ENCODE data around the gene MERTK. TPM values are rescaled to one million over a fixed set of nuclear protein-coding genes. Genes with fewer than 3 reads are reported as not detected.
A peak's percentile ranks its signal among the peaks of the same experiment; 100 is the strongest.

The MERTK gene
- total RNA-seq, 4 donors from 2014 or later, result 10.8 to 28.6 (median 11.6) TPM

DNA sequence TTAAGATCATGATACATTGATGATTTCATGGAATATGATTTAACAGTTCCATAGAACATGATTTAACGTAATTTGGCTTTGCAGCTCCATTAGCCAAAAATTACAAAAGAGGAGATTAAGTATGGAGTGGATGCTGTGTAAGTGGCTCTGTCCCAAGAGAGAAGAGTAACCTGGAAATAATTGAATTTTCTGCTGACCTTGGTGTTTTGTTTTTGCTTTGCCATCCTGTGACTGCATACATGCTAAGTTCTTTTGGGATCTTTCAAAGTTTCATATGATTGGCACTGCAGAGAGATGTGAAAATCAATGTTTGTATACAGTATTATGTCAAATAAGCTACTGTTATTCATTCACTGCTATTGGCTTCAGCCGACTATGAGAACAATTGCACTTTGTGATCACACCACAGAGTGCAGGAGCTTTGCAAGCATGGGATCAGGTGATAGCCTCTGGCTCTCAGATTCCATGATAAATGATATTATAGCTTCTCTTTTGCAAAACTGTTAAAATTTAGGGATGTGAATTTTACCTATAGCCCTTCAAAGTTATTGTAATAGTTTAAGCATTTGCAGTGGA, 110.6 kb downstream of the MERTK start:
- no peak overlapping the region for H3K27ac ChIP-seq
- intact Hi-C loops (cut with DNase I; ENCODE audit: low total_unique reads), result no loop called here
- H3K27me3 ChIP-seq, result no peaks in the 10 kb centered on the region
- TF ChIP-seq, protein P1, sequence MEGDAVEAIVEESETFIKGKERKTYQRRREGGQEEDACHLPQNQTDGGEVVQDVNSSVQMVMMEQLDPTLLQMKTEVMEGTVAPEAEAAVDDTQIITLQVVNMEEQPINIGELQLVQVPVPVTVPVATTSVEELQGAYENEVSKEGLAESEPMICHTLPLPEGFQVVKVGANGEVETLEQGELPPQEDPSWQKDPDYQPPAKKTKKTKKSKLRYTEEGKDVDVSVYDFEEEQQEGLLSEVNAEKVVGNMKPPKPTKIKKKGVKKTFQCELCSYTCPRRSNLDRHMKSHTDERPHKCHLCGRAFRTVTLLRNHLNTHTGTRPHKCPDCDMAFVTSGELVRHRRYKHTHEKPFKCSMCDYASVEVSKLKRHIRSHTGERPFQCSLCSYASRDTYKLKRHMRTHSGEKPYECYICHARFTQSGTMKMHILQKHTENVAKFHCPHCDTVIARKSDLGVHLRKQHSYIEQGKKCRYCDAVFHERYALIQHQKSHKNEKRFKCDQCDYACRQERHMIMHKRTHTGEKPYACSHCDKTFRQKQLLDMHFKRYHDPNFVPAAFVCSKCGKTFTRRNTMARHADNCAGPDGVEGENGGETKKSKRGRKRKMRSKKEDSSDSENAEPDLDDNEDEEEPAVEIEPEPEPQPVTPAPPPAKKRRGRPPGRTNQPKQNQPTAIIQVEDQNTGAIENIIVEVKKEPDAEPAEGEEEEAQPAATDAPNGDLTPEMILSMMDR (IDR thresholded peaks at IDR 0.05), result no peak
- TF ChIP-seq POLR2AphosphoS5 (IDR thresholded peaks at IDR 0.05) (no peak), EP300 (IDR thresholded peaks at IDR 0.05; ENCODE audit: low read depth) (no peak), POLR2A (IDR thresholded peaks at IDR 0.05) (no peak)
- H3K36me3 ChIP-seq, result peaks cover 0 to 5% (median 0%) of the 10 kb centered on the region in 4 donors
- DNase-seq, result no peak
- WGBS, 2 donors (ENCODE audit: low coverage in 1 of 2), result 72 to 74% methylated on average over 2 of the region's 2 CpGs
- in situ Hi-C loops (cut with MboI; ENCODE audit: low pct_ligation_motif_present in 1 of 4, low pct_unique_long_range_greater_than_20kb in 1 of 4, low sequenced_read_pairs in 3 of 4), result no loop called here
- no peak overlapping the region for H3K4me3 ChIP-seq
- peaks cover 4 to 13% (median 9%) of the 10 kb centered on the region in 4 donors for H3K4me1 ChIP-seq
- no peaks in the 10 kb centered on the region for H3K9me3 ChIP-seq

DNA sequence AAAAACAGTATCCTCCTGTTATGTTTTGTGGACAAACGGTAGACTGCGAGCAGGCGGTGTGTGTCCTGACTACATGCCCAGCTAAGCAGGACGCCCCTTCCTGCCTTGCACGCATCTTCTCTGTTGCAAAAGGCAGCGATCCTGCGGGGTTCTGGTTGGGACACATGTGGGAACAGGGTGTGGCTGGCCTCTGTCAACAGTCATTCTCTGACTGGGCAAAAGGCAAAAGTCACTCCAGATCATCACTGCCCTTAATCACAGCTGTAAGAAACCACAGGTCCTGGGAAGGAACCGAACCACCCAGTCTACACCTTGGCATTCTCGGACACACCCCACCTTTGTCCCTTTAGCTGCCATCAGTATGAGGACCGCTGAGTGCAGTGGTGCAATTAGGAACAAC, 112.3 kb downstream of the MERTK start:
- no peak overlapping the region for H3K4me3 ChIP-seq
- H3K36me3 ChIP-seq, result peaks cover 0 to 5% (median 0%) of the 10 kb centered on the region in 4 donors
- 56% methylated on average over 10 of the region's 10 CpGs; no CpG with 5 or more reads in 1 of the 2 donors for WGBS, 2 donors (ENCODE audit: low coverage in 1 of 2)
- DNase-seq, result peak; percentile 62
- intact Hi-C loops (cut with DNase I; ENCODE audit: low total_unique reads) (no loop called here), in situ Hi-C loops (cut with MboI; ENCODE audit: low pct_ligation_motif_present in 1 of 4, low pct_unique_long_range_greater_than_20kb in 1 of 4, low sequenced_read_pairs in 3 of 4) (no loop called here)
- peak overlapping the region in 2 of 4 donors; percentile 12 to 29 for H3K27ac ChIP-seq
- no peaks in the 10 kb centered on the region for H3K27me3 ChIP-seq
- no peaks in the 10 kb centered on the region for H3K9me3 ChIP-seq
- H3K4me1 ChIP-seq, result peaks cover 4 to 12% (median 8%) of the 10 kb centered on the region in 4 donors
- TF ChIP-seq, protein P1 (IDR thresholded peaks at IDR 0.05), result peak in 1 of 5 experiments; percentile 12
- no peak for TF ChIP-seq POLR2A (IDR thresholded peaks at IDR 0.05)

DNA sequence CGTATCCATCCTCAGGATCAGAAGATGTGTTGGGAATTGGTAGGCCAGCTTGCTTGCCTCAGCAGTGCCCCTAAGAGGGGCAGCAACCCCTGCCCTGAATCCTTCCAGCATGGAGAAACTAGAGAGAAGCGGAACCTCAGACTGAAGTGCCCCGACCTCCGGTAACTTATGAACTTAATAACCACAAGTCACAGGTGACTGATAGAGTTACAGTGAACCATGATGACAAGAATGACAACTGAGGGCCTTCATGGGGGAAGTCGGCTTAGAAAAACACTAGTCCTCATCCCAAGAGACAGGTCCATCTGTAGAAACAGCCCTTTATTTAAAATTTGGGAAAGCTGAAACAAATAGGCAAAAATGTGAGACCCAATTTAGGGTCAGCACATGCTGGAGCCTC, 114.1 kb downstream of the MERTK start:
- TF ChIP-seq EP300 (IDR thresholded peaks at IDR 0.05; ENCODE audit: low read depth), result no peak
- TF ChIP-seq, protein P1 (IDR thresholded peaks at IDR 0.05), result no peak
- no peak for TF ChIP-seq POLR2A (IDR thresholded peaks at IDR 0.05)
- TF ChIP-seq POLR2AphosphoS5 (IDR thresholded peaks at IDR 0.05), result no peak
- H3K27me3 ChIP-seq, result no peaks in the 10 kb centered on the region
- H3K9me3 ChIP-seq, result no peaks in the 10 kb centered on the region
- H3K27ac ChIP-seq, result no peak overlapping the region
- WGBS, 2 donors (ENCODE audit: low coverage in 1 of 2), result 85% methylated on average over 5 of the region's 5 CpGs; no CpG with 5 or more reads in 1 of the 2 donors
- intact Hi-C loops (cut with DNase I; ENCODE audit: low total_unique reads) (no loop called here), in situ Hi-C loops (cut with MboI; ENCODE audit: low pct_ligation_motif_present in 1 of 4, low pct_unique_long_range_greater_than_20kb in 1 of 4, low sequenced_read_pairs in 3 of 4) (no loop called here)
- peaks cover 0 to 5% (median 0%) of the 10 kb centered on the region in 4 donors for H3K36me3 ChIP-seq
- no peak overlapping the region for H3K4me3 ChIP-seq
- H3K4me1 ChIP-seq, result peaks cover 3 to 12% (median 7%) of the 10 kb centered on the region in 4 donors
- DNase-seq, result no peak

DNA sequence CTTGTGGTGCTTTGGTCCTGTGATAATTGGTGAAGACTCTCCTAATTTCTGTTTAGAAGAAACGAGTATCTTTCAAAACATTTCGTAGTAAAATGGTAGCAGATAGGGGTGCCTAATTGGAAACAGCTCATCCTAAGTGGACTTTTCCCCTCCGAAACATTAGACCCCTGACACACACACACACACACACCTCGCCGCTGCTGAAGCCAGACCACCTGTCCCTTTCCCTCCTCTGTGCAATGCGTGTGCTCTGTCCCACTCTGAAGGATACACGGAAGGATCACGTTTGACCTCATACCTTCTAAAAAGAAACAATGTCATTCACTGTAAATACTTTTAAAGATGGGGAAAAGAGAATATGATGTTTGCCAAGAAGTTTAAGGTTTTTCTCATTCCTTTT, 120.4 kb downstream of the MERTK start:
- in situ Hi-C loops (cut with MboI; ENCODE audit: low pct_ligation_motif_present in 1 of 4, low pct_unique_long_range_greater_than_20kb in 1 of 4, low sequenced_read_pairs in 3 of 4) (no loop called here), intact Hi-C loops (cut with DNase I; ENCODE audit: low total_unique reads) (no loop called here)
- Histone ChIP-seq H3K9me3 (no peaks in the 10 kb centered on the region), H3K36me3 (no peaks in the 10 kb centered on the region), H3K4me1 (no peaks in the 10 kb centered on the region), H3K4me3 (no peak overlapping the region), H3K27me3 (no peaks in the 10 kb centered on the region), H3K27ac (no peak overlapping the region)
- DNase-seq, result no peak
- 85 to 89% methylated on average over 8 of the region's 8 CpGs for WGBS, 2 donors (ENCODE audit: low coverage in 1 of 2)
- TF ChIP-seq POLR2A (IDR thresholded peaks at IDR 0.05), result no peak
- TF ChIP-seq, protein P1 (IDR thresholded peaks at IDR 0.05), result no peak
- TF ChIP-seq EP300 (IDR thresholded peaks at IDR 0.05; ENCODE audit: low read depth), result no peak
- TF ChIP-seq POLR2AphosphoS5 (IDR thresholded peaks at IDR 0.05), result no peak
